Gastrocnemius medialis (tissue), 4 donors: ENCODE measurements around the gene FYB1.

ENCODE experiments used
- POLR2A ChIP-seq, 2 donors: fragments of 450-650 bp; IDR thresholded peaks; one replicate each; pipeline ENCODE4 v1.6.1; 2017; ENCODE audit warnings: antibody characterized with exemption in 2 of 2, mild to moderate bottlenecking in 2 of 2, moderate library complexity in 2 of 2
- TF ChIP-seq, protein P1 (sequence below), 5 experiments: fragments of 450-650 bp in 3 of 5; fragments of 200-600 bp in 2 of 5; sonication (generic) in 2 of 5; IDR thresholded peaks in 4 of 5; conservative IDR thresholded peaks in 1 of 5; 1 replicate in 4 of 5; 2 replicates in 1 of 5; pipeline ENCODE4 v1.5.1; 2016 to 2019; ENCODE audit warnings: antibody characterized with exemption in 5 of 5, mild to moderate bottlenecking in 3 of 5, moderate library complexity in 3 of 5

DNA sequence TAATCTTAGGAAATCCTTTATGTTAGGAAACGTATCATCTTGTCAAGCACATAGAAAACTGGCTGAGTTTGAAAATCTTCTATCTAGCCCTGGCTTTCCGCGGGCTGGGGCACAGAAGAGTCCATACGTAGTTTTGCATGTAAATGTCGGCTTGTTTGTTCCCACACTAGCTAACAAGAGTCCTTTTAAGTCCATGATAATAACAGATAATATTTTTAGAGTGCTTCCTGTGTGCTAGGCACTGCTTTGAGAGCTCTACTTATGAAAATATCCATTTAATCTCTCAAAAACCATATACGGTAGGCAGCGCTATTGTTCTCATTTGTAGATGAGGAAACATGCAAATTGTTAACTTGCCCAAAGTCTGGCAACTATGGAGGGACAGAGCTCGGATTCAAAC lies 40.5 kb downstream of the FYB1 start:
- no peak for TF ChIP-seq POLR2A (IDR thresholded peaks at IDR 0.05)
- TF ChIP-seq, protein P1, sequence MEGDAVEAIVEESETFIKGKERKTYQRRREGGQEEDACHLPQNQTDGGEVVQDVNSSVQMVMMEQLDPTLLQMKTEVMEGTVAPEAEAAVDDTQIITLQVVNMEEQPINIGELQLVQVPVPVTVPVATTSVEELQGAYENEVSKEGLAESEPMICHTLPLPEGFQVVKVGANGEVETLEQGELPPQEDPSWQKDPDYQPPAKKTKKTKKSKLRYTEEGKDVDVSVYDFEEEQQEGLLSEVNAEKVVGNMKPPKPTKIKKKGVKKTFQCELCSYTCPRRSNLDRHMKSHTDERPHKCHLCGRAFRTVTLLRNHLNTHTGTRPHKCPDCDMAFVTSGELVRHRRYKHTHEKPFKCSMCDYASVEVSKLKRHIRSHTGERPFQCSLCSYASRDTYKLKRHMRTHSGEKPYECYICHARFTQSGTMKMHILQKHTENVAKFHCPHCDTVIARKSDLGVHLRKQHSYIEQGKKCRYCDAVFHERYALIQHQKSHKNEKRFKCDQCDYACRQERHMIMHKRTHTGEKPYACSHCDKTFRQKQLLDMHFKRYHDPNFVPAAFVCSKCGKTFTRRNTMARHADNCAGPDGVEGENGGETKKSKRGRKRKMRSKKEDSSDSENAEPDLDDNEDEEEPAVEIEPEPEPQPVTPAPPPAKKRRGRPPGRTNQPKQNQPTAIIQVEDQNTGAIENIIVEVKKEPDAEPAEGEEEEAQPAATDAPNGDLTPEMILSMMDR (IDR thresholded peaks at IDR 0.05 in 4 of 5, conservative IDR thresholded peaks at IDR 0.05 in 1 of 5): no peak
